ENCODE measurements around the gene FGF1.

Gene FGF1

GRCh38 chr5:142716963-142717362, 31.1 kb upstream of the FGF1 start:
- H3K9ac ChIP-seq (ENCODE audit: low read length) = no peak overlapping the region
- H3K4me1 ChIP-seq (ENCODE audit: control insufficient read depth, low read depth, low read length) = peaks cover 22% of the 10 kb centered on the region
- no peaks in the 10 kb centered on the region for H3K36me3 ChIP-seq (ENCODE audit: control insufficient read depth, low read depth, low read length)
- H3K27ac ChIP-seq (ENCODE audit: low read length) = no peak overlapping the region
- H3K9me3 ChIP-seq (ENCODE audit: control insufficient read depth, low read depth, low read length) = no peaks in the 10 kb centered on the region
- no peaks in the 10 kb centered on the region for H3K27me3 ChIP-seq (ENCODE audit: control insufficient read depth, insufficient read depth, low read length)
- H3K4me3 ChIP-seq (ENCODE audit: low read length) = no peak overlapping the region

GRCh38 chr5:142715291-142715690, 29.4 kb upstream of the FGF1 start:
- H3K36me3 ChIP-seq (ENCODE audit: control insufficient read depth, low read depth, low read length) = no peaks in the 10 kb centered on the region
- H3K4me1 ChIP-seq (ENCODE audit: control insufficient read depth, low read depth, low read length) = peaks cover 22% of the 10 kb centered on the region
- H3K27ac ChIP-seq (ENCODE audit: low read length) = no peak overlapping the region
- H3K4me3 ChIP-seq (ENCODE audit: low read length) = no peak overlapping the region
- H3K9ac ChIP-seq (ENCODE audit: low read length) = no peak overlapping the region
- no peaks in the 10 kb centered on the region for H3K9me3 ChIP-seq (ENCODE audit: control insufficient read depth, low read depth, low read length)
- no peaks in the 10 kb centered on the region for H3K27me3 ChIP-seq (ENCODE audit: control insufficient read depth, insufficient read depth, low read length)

- no peaks in the 10 kb centered on the region for H3K27me3 ChIP-seq (ENCODE audit: control insufficient read depth, insufficient read depth, low read length)
- H3K9ac ChIP-seq (ENCODE audit: low read length) = peak overlapping the region; percentile 64
- peak overlapping the region; percentile 40 for H3K27ac ChIP-seq (ENCODE audit: low read length)
- peaks cover 18% of the 10 kb centered on the region for H3K4me1 ChIP-seq (ENCODE audit: control insufficient read depth, low read depth, low read length)
- H3K9me3 ChIP-seq (ENCODE audit: control insufficient read depth, low read depth, low read length) = no peaks in the 10 kb centered on the region
- H3K36me3 ChIP-seq (ENCODE audit: control insufficient read depth, low read depth, low read length) = no peaks in the 10 kb centered on the region
- peak overlapping the region; percentile 77 for H3K4me3 ChIP-seq (ENCODE audit: low read length)
Observed at GRCh38 chr5:142713121-142713706, 27.3 kb upstream of the FGF1 start.

GRCh38 chr5:142703153-142703552, 17.3 kb upstream of the FGF1 start:
- H3K4me3 ChIP-seq (ENCODE audit: low read length) = peak overlapping the region; percentile 59
- no peaks in the 10 kb centered on the region for H3K9me3 ChIP-seq (ENCODE audit: control insufficient read depth, low read depth, low read length)
- peaks cover 4% of the 10 kb centered on the region for H3K36me3 ChIP-seq (ENCODE audit: control insufficient read depth, low read depth, low read length)
- H3K27ac ChIP-seq (ENCODE audit: low read length) = peak overlapping the region; percentile 14
- H3K4me1 ChIP-seq (ENCODE audit: control insufficient read depth, low read depth, low read length) = peaks cover 27% of the 10 kb centered on the region
- no peak overlapping the region for H3K9ac ChIP-seq (ENCODE audit: low read length)
- no peaks in the 10 kb centered on the region for H3K27me3 ChIP-seq (ENCODE audit: control insufficient read depth, insufficient read depth, low read length)

GRCh38 chr5:142701673-142702311, 15.9 kb upstream of the FGF1 start:
- H3K4me1 ChIP-seq (ENCODE audit: control insufficient read depth, low read depth, low read length) = peaks cover 35% of the 10 kb centered on the region
- peaks cover 4% of the 10 kb centered on the region for H3K36me3 ChIP-seq (ENCODE audit: control insufficient read depth, low read depth, low read length)
- H3K9me3 ChIP-seq (ENCODE audit: control insufficient read depth, low read depth, low read length) = no peaks in the 10 kb centered on the region
- H3K4me3 ChIP-seq (ENCODE audit: low read length) = no peak overlapping the region
- H3K27ac ChIP-seq (ENCODE audit: low read length) = peak overlapping the region; percentile 26
- no peak overlapping the region for H3K9ac ChIP-seq (ENCODE audit: low read length)
- H3K27me3 ChIP-seq (ENCODE audit: control insufficient read depth, insufficient read depth, low read length) = no peaks in the 10 kb centered on the region

GRCh38 chr5:142700566-142700965, 14.7 kb upstream of the FGF1 start:
- Histone ChIP-seq H3K9me3 (ENCODE audit: control insufficient read depth, low read depth, low read length) (no peaks in the 10 kb centered on the region), H3K27me3 (ENCODE audit: control insufficient read depth, insufficient read depth, low read length) (no peaks in the 10 kb centered on the region), H3K4me3 (ENCODE audit: low read length) (no peak overlapping the region), H3K27ac (ENCODE audit: low read length) (no peak overlapping the region), H3K36me3 (ENCODE audit: control insufficient read depth, low read depth, low read length) (no peaks in the 10 kb centered on the region), H3K9ac (ENCODE audit: low read length) (no peak overlapping the region), H3K4me1 (ENCODE audit: control insufficient read depth, low read depth, low read length) (peaks cover 35% of the 10 kb centered on the region)

GRCh38 chr5:142699184-142699720, 13.4 kb upstream of the FGF1 start:
- H3K27me3 ChIP-seq (ENCODE audit: control insufficient read depth, insufficient read depth, low read length) = no peaks in the 10 kb centered on the region
- peaks cover 35% of the 10 kb centered on the region for H3K4me1 ChIP-seq (ENCODE audit: control insufficient read depth, low read depth, low read length)
- no peaks in the 10 kb centered on the region for H3K9me3 ChIP-seq (ENCODE audit: control insufficient read depth, low read depth, low read length)
- no peak overlapping the region for H3K4me3 ChIP-seq (ENCODE audit: low read length)
- no peak overlapping the region for H3K27ac ChIP-seq (ENCODE audit: low read length)
- no peaks in the 10 kb centered on the region for H3K36me3 ChIP-seq (ENCODE audit: control insufficient read depth, low read depth, low read length)
- H3K9ac ChIP-seq (ENCODE audit: low read length) = no peak overlapping the region

GRCh38 chr5:142698447-142699183, 12.7 kb upstream of the FGF1 start:
- Histone ChIP-seq H3K4me1 (ENCODE audit: control insufficient read depth, low read depth, low read length) (peaks cover 34% of the 10 kb centered on the region), H3K4me3 (ENCODE audit: low read length) (no peak overlapping the region), H3K27ac (ENCODE audit: low read length) (no peak overlapping the region), H3K36me3 (ENCODE audit: control insufficient read depth, low read depth, low read length) (no peaks in the 10 kb centered on the region), H3K27me3 (ENCODE audit: control insufficient read depth, insufficient read depth, low read length) (no peaks in the 10 kb centered on the region), H3K9me3 (ENCODE audit: control insufficient read depth, low read depth, low read length) (no peaks in the 10 kb centered on the region), H3K9ac (ENCODE audit: low read length) (no peak overlapping the region)

GRCh38 chr5:142697356-142698255, 11.7 kb upstream of the FGF1 start:
- peaks cover 24% of the 10 kb centered on the region for H3K4me1 ChIP-seq (ENCODE audit: control insufficient read depth, low read depth, low read length)
- no peaks in the 10 kb centered on the region for H3K36me3 ChIP-seq (ENCODE audit: control insufficient read depth, low read depth, low read length)
- no peaks in the 10 kb centered on the region for H3K27me3 ChIP-seq (ENCODE audit: control insufficient read depth, insufficient read depth, low read length)
- H3K9me3 ChIP-seq (ENCODE audit: control insufficient read depth, low read depth, low read length) = no peaks in the 10 kb centered on the region
- H3K9ac ChIP-seq (ENCODE audit: low read length) = no peak overlapping the region
- no peak overlapping the region for H3K27ac ChIP-seq (ENCODE audit: low read length)
- H3K4me3 ChIP-seq (ENCODE audit: low read length) = no peak overlapping the region

GRCh38 chr5:142696379-142696778, 10.5 kb upstream of the FGF1 start:
- H3K27me3 ChIP-seq (ENCODE audit: control insufficient read depth, insufficient read depth, low read length) = no peaks in the 10 kb centered on the region
- H3K4me3 ChIP-seq (ENCODE audit: low read length) = no peak overlapping the region
- no peak overlapping the region for H3K27ac ChIP-seq (ENCODE audit: low read length)
- H3K9ac ChIP-seq (ENCODE audit: low read length) = no peak overlapping the region
- H3K9me3 ChIP-seq (ENCODE audit: control insufficient read depth, low read depth, low read length) = no peaks in the 10 kb centered on the region
- peaks cover 15% of the 10 kb centered on the region for H3K4me1 ChIP-seq (ENCODE audit: control insufficient read depth, low read depth, low read length)
- no peaks in the 10 kb centered on the region for H3K36me3 ChIP-seq (ENCODE audit: control insufficient read depth, low read depth, low read length)

All from iPS-18a (cell line).